ENCODE data around the gene SCN1A. TPM values are rescaled to one million over a fixed set of nuclear protein-coding genes. Genes with fewer than 3 reads are reported as not detected.
"Not testable (repeated sequence)": the region's sequence is repeated elsewhere in the genome, so short reads cannot be mapped to it uniquely, and the experiment has no call there.

SCN1A gene
- total and polyA plus RNA-seq, 10 donors: under 0.01 TPM; not detected in 9

GRCh38 chr2:166106431-166107015 is 21.3 kb downstream of the SCN1A start:
- DNase-seq: no peak
- H3K4me1 ChIP-seq: no peaks in the 10 kb centered on the region

GRCh38 chr2:166104773-166105172 is 23.0 kb downstream of the SCN1A start:
- H3K27me3 ChIP-seq (replicated peaks in 1 of 7): no peaks in the 10 kb centered on the region
- no peaks in the 10 kb centered on the region for H3K36me3 ChIP-seq
- 83 to 91% (median 84%) methylated on average over 3 of the region's 3 CpGs for WGBS, 5 donors
- H3K27ac ChIP-seq: no peak overlapping the region
- no peak for TF ChIP-seq POLR2A (IDR thresholded peaks at IDR 0.05)
- no peak for TF ChIP-seq POLR2AphosphoS5 (IDR thresholded peaks at IDR 0.05)
- TF ChIP-seq CTCF (IDR thresholded peaks at IDR 0.05 in 8 of 11, conservative IDR thresholded peaks at IDR 0.05 in 3 of 11): no peak
- no peak overlapping the region for H3K4me3 ChIP-seq
- H3K9me3 ChIP-seq: no peaks in the 10 kb centered on the region
- no peaks in the 10 kb centered on the region for H3K4me1 ChIP-seq
- DNase-seq: no peak
- intact Hi-C loops (cut with DNase I; ENCODE audit: low total_unique reads): no loop called here

More at GRCh38 chr2:166106431-166107015, 21.3 kb downstream of the SCN1A start:
- no peak overlapping the region for H3K4me3 ChIP-seq
- no peaks in the 10 kb centered on the region for H3K36me3 ChIP-seq
- no peak overlapping the region for H3K27ac ChIP-seq
- TF ChIP-seq CTCF (IDR thresholded peaks at IDR 0.05 in 8 of 11, conservative IDR thresholded peaks at IDR 0.05 in 3 of 11) (no peak), POLR2A (IDR thresholded peaks at IDR 0.05) (no peak), POLR2AphosphoS5 (IDR thresholded peaks at IDR 0.05) (no peak)
- 49 to 67% (median 53%) methylated on average over 7 of the region's 7 CpGs for WGBS, 5 donors
- peaks cover 0 to 4% (median 0%) of the 10 kb centered on the region in 8 donors for H3K9me3 ChIP-seq
- intact Hi-C loops (cut with DNase I; ENCODE audit: low total_unique reads): no loop called here
- no peaks in the 10 kb centered on the region for H3K27me3 ChIP-seq (replicated peaks in 1 of 7)

- intact Hi-C loops (cut with DNase I; ENCODE audit: low total_unique reads): no loop called here
- H3K27me3 ChIP-seq (replicated peaks in 1 of 7): no peaks in the 10 kb centered on the region
- H3K36me3 ChIP-seq: no peaks in the 10 kb centered on the region
- TF ChIP-seq POLR2AphosphoS5 (IDR thresholded peaks at IDR 0.05) (no peak), CTCF (IDR thresholded peaks at IDR 0.05 in 8 of 11, conservative IDR thresholded peaks at IDR 0.05 in 3 of 11) (no peak), POLR2A (IDR thresholded peaks at IDR 0.05) (no peak)
- no peaks in the 10 kb centered on the region for H3K4me1 ChIP-seq
- 90 to 96% (median 93%) methylated on average over 1 of the region's 1 CpG for WGBS, 5 donors
- no peaks in the 10 kb centered on the region for H3K9me3 ChIP-seq
- DNase-seq: no peak
- H3K4me3 ChIP-seq: no peak overlapping the region
- no peak overlapping the region for H3K27ac ChIP-seq
These were observed 23.7 kb downstream of the SCN1A start for GRCh38 chr2:166104084-166104483.

- H3K27me3 ChIP-seq (replicated peaks in 1 of 7); H3K9me3 ChIP-seq; intact Hi-C loops (cut with DNase I; ENCODE audit: low total_unique reads); H3K27ac ChIP-seq; H3K36me3 ChIP-seq; DNase-seq; H3K4me3 ChIP-seq; H3K4me1 ChIP-seq: not testable (repeated sequence)
- WGBS, 5 donors: 89 to 92% (median 91%) methylated on average over 7 of the region's 7 CpGs
These were observed 24.5 kb downstream of the SCN1A start for GRCh38 chr2:166103277-166103676.

- no peak overlapping the region for H3K27ac ChIP-seq
- no peaks in the 10 kb centered on the region for H3K4me1 ChIP-seq
- H3K4me3 ChIP-seq: no peak overlapping the region
- H3K36me3 ChIP-seq: no peaks in the 10 kb centered on the region
- DNase-seq: no peak
- intact Hi-C loops (cut with DNase I; ENCODE audit: low total_unique reads): no loop called here
- no peak for TF ChIP-seq POLR2AphosphoS5 (IDR thresholded peaks at IDR 0.05)
- TF ChIP-seq POLR2A (IDR thresholded peaks at IDR 0.05): no peak
- no peak for TF ChIP-seq CTCF (IDR thresholded peaks at IDR 0.05 in 8 of 11, conservative IDR thresholded peaks at IDR 0.05 in 3 of 11)
- no peaks in the 10 kb centered on the region for H3K27me3 ChIP-seq (replicated peaks in 1 of 7)
- H3K9me3 ChIP-seq: no peaks in the 10 kb centered on the region
- 95 to 100% (median 98%) methylated on average over 1 of the region's 1 CpG for WGBS, 5 donors
These were observed 33.5 kb downstream of the SCN1A start for GRCh38 chr2:166094325-166094724.

Measured in spleen (tissue), 11 donors.